ENCODE measurements around the gene MVD. TPM values are rescaled to one million over a fixed set of nuclear protein-coding genes. Genes with fewer than 3 reads are reported as not detected.

The MVD gene
- total and polyA plus RNA-seq, 2 of the 13 experiments (the other 11 are each of a cell fraction or from before 2014, with no cell fraction given), result 28.1 to 187 TPM

- TF ChIP-seq, protein P1, sequence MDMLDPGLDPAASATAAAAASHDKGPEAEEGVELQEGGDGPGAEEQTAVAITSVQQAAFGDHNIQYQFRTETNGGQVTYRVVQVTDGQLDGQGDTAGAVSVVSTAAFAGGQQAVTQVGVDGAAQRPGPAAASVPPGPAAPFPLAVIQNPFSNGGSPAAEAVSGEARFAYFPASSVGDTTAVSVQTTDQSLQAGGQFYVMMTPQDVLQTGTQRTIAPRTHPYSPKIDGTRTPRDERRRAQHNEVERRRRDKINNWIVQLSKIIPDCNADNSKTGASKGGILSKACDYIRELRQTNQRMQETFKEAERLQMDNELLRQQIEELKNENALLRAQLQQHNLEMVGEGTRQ (IDR thresholded peaks at IDR 0.05; ENCODE audit: low read depth, low read length), result no peak
- TF ChIP-seq, protein P1 (CRISPR knock-in tag; IDR thresholded peaks at IDR 0.05; ENCODE audit: borderline replicate concordance), result no peak
- TF ChIP-seq, protein P2, sequence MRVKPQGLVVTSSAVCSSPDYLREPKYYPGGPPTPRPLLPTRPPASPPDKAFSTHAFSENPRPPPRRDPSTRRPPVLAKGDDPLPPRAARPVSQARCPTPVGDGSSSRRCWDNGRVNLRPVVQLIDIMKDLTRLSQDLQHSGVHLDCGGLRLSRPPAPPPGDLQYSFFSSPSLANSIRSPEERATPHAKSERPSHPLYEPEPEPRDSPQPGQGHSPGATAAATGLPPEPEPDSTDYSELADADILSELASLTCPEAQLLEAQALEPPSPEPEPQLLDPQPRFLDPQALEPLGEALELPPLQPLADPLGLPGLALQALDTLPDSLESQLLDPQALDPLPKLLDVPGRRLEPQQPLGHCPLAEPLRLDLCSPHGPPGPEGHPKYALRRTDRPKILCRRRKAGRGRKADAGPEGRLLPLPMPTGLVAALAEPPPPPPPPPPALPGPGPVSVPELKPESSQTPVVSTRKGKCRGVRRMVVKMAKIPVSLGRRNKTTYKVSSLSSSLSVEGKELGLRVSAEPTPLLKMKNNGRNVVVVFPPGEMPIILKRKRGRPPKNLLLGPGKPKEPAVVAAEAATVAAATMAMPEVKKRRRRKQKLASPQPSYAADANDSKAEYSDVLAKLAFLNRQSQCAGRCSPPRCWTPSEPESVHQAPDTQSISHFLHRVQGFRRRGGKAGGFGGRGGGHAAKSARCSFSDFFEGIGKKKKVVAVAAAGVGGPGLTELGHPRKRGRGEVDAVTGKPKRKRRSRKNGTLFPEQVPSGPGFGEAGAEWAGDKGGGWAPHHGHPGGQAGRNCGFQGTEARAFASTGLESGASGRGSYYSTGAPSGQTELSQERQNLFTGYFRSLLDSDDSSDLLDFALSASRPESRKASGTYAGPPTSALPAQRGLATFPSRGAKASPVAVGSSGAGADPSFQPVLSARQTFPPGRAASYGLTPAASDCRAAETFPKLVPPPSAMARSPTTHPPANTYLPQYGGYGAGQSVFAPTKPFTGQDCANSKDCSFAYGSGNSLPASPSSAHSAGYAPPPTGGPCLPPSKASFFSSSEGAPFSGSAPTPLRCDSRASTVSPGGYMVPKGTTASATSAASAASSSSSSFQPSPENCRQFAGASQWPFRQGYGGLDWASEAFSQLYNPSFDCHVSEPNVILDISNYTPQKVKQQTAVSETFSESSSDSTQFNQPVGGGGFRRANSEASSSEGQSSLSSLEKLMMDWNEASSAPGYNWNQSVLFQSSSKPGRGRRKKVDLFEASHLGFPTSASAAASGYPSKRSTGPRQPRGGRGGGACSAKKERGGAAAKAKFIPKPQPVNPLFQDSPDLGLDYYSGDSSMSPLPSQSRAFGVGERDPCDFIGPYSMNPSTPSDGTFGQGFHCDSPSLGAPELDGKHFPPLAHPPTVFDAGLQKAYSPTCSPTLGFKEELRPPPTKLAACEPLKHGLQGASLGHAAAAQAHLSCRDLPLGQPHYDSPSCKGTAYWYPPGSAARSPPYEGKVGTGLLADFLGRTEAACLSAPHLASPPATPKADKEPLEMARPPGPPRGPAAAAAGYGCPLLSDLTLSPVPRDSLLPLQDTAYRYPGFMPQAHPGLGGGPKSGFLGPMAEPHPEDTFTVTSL (CRISPR knock-in tag; IDR thresholded peaks at IDR 0.05; ENCODE audit: borderline replicate concordance), result 0 out of 2 replicates have a peak, but pooled peaks have one; percentile 20
- TF ChIP-seq ZNF543 (CRISPR knock-in tag; IDR thresholded peaks at IDR 0.05), result peak; percentile 82
- TF ChIP-seq ZNF678 (CRISPR knock-in tag; IDR thresholded peaks at IDR 0.05), result peak; percentile 86
- peak; percentile 92 for TF ChIP-seq SP4 (CRISPR knock-in tag; IDR thresholded peaks at IDR 0.05)
- TF ChIP-seq WIZ (CRISPR knock-in tag; IDR thresholded peaks at IDR 0.05), result peak; percentile 23; the same call in 1 of the 2 replicates
- peak; percentile 91; the same call in 1 of the 2 replicates for TF ChIP-seq ZNF34 (CRISPR knock-in tag; IDR thresholded peaks at IDR 0.05; ENCODE audit: borderline replicate concordance)
- TF ChIP-seq ZMYM4 (CRISPR knock-in tag; IDR thresholded peaks at IDR 0.05), result peak; percentile 10; the same call in 1 of the 2 replicates
- peak; percentile 76; the same call in 1 of the 2 replicates for TF ChIP-seq THAP8 (CRISPR knock-in tag; IDR thresholded peaks at IDR 0.05; ENCODE audit: borderline replicate concordance)
- TF ChIP-seq, protein P3, sequence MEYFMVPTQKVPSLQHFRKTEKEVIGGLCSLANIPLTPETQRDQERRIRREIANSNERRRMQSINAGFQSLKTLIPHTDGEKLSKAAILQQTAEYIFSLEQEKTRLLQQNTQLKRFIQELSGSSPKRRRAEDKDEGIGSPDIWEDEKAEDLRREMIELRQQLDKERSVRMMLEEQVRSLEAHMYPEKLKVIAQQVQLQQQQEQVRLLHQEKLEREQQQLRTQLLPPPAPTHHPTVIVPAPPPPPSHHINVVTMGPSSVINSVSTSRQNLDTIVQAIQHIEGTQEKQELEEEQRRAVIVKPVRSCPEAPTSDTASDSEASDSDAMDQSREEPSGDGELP (IDR thresholded peaks at IDR 0.05; ENCODE audit: borderline replicate concordance, low read depth), result no peak
- peak; percentile 13 for TF ChIP-seq IRF2 (CRISPR knock-in tag; IDR thresholded peaks at IDR 0.05)
- TF ChIP-seq, protein P4, sequence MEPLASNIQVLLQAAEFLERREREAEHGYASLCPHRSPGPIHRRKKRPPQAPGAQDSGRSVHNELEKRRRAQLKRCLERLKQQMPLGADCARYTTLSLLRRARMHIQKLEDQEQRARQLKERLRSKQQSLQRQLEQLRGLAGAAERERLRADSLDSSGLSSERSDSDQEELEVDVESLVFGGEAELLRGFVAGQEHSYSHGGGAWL (CRISPR knock-in tag; IDR thresholded peaks at IDR 0.05), result peak; percentile 70; the same call in 1 of the 2 replicates
- TF ChIP-seq KAT7 (CRISPR knock-in tag; IDR thresholded peaks at IDR 0.05; ENCODE audit: borderline replicate concordance), result no peak
- peak; percentile 12; the same call in 1 of the 2 replicates for TF ChIP-seq ZNF431 (CRISPR knock-in tag; IDR thresholded peaks at IDR 0.05; ENCODE audit: borderline replicate concordance, low read depth)
- TF ChIP-seq ZNF598 (CRISPR knock-in tag; IDR thresholded peaks at IDR 0.05; ENCODE audit: borderline replicate concordance), result no peak
- peak; percentile 73; the same call in 1 of the 2 replicates for TF ChIP-seq KDM5B (CRISPR knock-in tag; IDR thresholded peaks at IDR 0.05; ENCODE audit: borderline replicate concordance)
- no peak for TF ChIP-seq SKI (IDR thresholded peaks at IDR 0.05; ENCODE audit: partially characterized antibody)
These were observed 23.8 kb upstream of the MVD start, which contains the start of gene SNAI3 (continued) for GRCh38 chr16:88686439-88687253.

All from HepG2 (cell line).